GM23338 (cell line): Measurements from ENCODE around the gene RAB15. TPM values are rescaled to one million over a fixed set of nuclear protein-coding genes. Genes with fewer than 3 reads are reported as not detected.

ENCODE experiments used
- ATAC-seq: fragments of 200-7000 bp; cut with Tn5 transposase; 3 replicates; pipeline ENCODE4 v1.9.1; 2020
- DNase-seq: peaks from one replicate; pipeline ENCODE4 v3.0.0-alpha.2; 2015; ENCODE audit warnings: low spot score
- H2AFZ ChIP-seq: fragments of 200-600 bp; sonication (generic); 2 replicates; pipeline ENCODE4 v1.8.0; 2016; ENCODE audit warnings: antibody characterized with exemption, mild to moderate bottlenecking, moderate library complexity
- H3F3A ChIP-seq: fragments of 200-600 bp; sonication (generic); replicated peaks from 2 replicates; pipeline ENCODE4 v1.8.0; 2017; ENCODE audit warnings: antibody characterized with exemption, mixed run types, low read depth
- H3K27ac ChIP-seq: fragments of 200-600 bp; sonication (generic); 2 replicates; pipeline ENCODE4 v1.6.1; 2016; ENCODE audit warnings: low read depth
- H3K27me3 ChIP-seq: fragments of 200-600 bp; sonication (generic); 2 replicates; pipeline ENCODE4 v1.8.0; 2016; ENCODE audit warnings: mild to moderate bottlenecking, mixed run types, moderate library complexity; ENCODE audit not compliant: insufficient read depth
- H3K36me3 ChIP-seq: fragments of 200-600 bp; sonication (generic); 2 replicates; pipeline ENCODE4 v1.8.0; 2016; ENCODE audit warnings: mild to moderate bottlenecking; ENCODE audit not compliant: insufficient read depth
- H3K4me1 ChIP-seq: fragments of 200-600 bp; sonication (generic); 2 replicates; pipeline ENCODE4 v1.8.0; 2016; ENCODE audit warnings: mild to moderate bottlenecking, moderate library complexity; ENCODE audit not compliant: insufficient read depth
- H3K4me2 ChIP-seq: fragments of 200-600 bp; sonication (generic); 2 replicates; pipeline ENCODE4 v1.7.1; 2017; ENCODE audit warnings: mixed run types
- H3K4me3 ChIP-seq: fragments of 200-600 bp; sonication (generic); 2 replicates; pipeline ENCODE4 v1.6.1; 2016; ENCODE audit warnings: mixed run types
- H3K79me2 ChIP-seq: fragments of 200-600 bp; sonication (generic); replicated peaks from 2 replicates; pipeline ENCODE4 v1.8.0; 2017; ENCODE audit warnings: mild to moderate bottlenecking; ENCODE audit not compliant: insufficient read depth
- H3K9me2 ChIP-seq: fragments of 200-600 bp; sonication (generic); 2 replicates; pipeline ENCODE4 v1.8.0; 2017; ENCODE audit not compliant: insufficient read depth
- H4K20me1 ChIP-seq: fragments of 200-600 bp; sonication (generic); replicated peaks from 2 replicates; pipeline ENCODE4 v1.8.0; 2017; ENCODE audit warnings: mild to moderate bottlenecking; ENCODE audit not compliant: insufficient read depth
- H3K27ac Mint-ChIP-seq: 2 replicates; pipeline ENCODE4 v1.8.0; 2020; ENCODE audit warnings: inconsistent platforms, mild to moderate bottlenecking, moderate library complexity, mixed read lengths
- H3K27me3 Mint-ChIP-seq: 3 replicates; pipeline ENCODE4 v1.8.0; 2022; ENCODE audit warnings: low read depth, mild to moderate bottlenecking, moderate library complexity, mixed read lengths, inconsistent platforms; ENCODE audit not compliant: insufficient read depth, poor library complexity
- H3K36me3 Mint-ChIP-seq: 3 replicates; pipeline ENCODE4 v1.8.0; 2021; ENCODE audit warnings: low read depth, mild to moderate bottlenecking, inconsistent platforms, moderate library complexity, mixed read lengths
- H3K4me1 Mint-ChIP-seq: 3 replicates; pipeline ENCODE4 v1.8.0; 2020; ENCODE audit warnings: mild to moderate bottlenecking, inconsistent platforms, mixed read lengths
- H3K4me3 Mint-ChIP-seq: 3 replicates; pipeline ENCODE4 v1.8.0; 2021; ENCODE audit warnings: moderate library complexity, mild to moderate bottlenecking, inconsistent platforms, mixed read lengths
- H3K9me3 Mint-ChIP-seq: 3 replicates; pipeline ENCODE4 v1.8.0; 2020; ENCODE audit warnings: moderate library complexity, mild to moderate bottlenecking, inconsistent platforms, mixed read lengths
- CREB1 ChIP-seq: fragments of 250-450 bp; sonication (Bioruptor Pico); IDR thresholded peaks from 2 replicates; pipeline ENCODE4 v1.5.0; 2020; ENCODE audit warnings: low read depth, mild to moderate bottlenecking, moderate library complexity
- EZH2 ChIP-seq: fragments of 200-600 bp; sonication (generic); IDR thresholded peaks from one replicate; pipeline ENCODE4 v1.8.0; 2017; ENCODE audit warnings: antibody characterized with exemption, mild to moderate bottlenecking, low read depth; ENCODE audit not compliant: unreplicated experiment
- EZH2phosphoT487 ChIP-seq: fragments of 200-600 bp; sonication (generic); IDR thresholded peaks from one replicate; pipeline ENCODE4 v1.8.1; 2018; ENCODE audit warnings: antibody characterized with exemption; ENCODE audit not compliant: unreplicated experiment
- JUNB ChIP-seq: IDR thresholded peaks from one replicate; pipeline ENCODE4 v1.6.1; 2016; ENCODE audit warnings: antibody characterized with exemption; ENCODE audit not compliant: unreplicated experiment
- NANOG ChIP-seq: IDR thresholded peaks from 2 replicates; pipeline ENCODE4 v1.6.1; 2016; ENCODE audit warnings: antibody characterized with exemption, borderline replicate concordance
- POLR2AphosphoS5 ChIP-seq: IDR thresholded peaks from 2 replicates; pipeline ENCODE4 v1.6.1; 2016; ENCODE audit warnings: antibody characterized with exemption, low read depth
- REST ChIP-seq: IDR thresholded peaks from one replicate; pipeline ENCODE4 v1.6.1; 2018; ENCODE audit warnings: antibody characterized with exemption; ENCODE audit not compliant: unreplicated experiment
- STAT1 ChIP-seq: IDR thresholded peaks from one replicate; pipeline ENCODE4 v1.6.1; 2016; ENCODE audit warnings: antibody characterized with exemption; ENCODE audit not compliant: unreplicated experiment
- ZNF114 ChIP-seq: fragments of 250-450 bp; sonication (Bioruptor Pico); IDR thresholded peaks from 2 replicates; pipeline ENCODE4 v1.5.0; 2020; ENCODE audit warnings: mild to moderate bottlenecking, moderate library complexity
- ZNF331 ChIP-seq: fragments of 250-450 bp; sonication (Bioruptor Pico); IDR thresholded peaks from 2 replicates; pipeline ENCODE4 v1.5.0; 2020; ENCODE audit warnings: low read depth, mild to moderate bottlenecking, moderate library complexity
- polyA plus RNA-seq: library from polyadenylated mRNA; unstranded; fragments of >200 nt; fragmentation: Nextera tagmentation; extraction: Ambion mirVana; gene quantifications from 2 replicates; pipeline ENCODE4 v1.2.1, GENCODE V29; 2016
- total RNA-seq: library from RNA; depleted of rRNA; stranded (reverse); fragments of >200 nt; shearing (Covaris generic); gene quantifications from 2 replicates; pipeline ENCODE4 v1.2.3, GENCODE V29; 2014
- TF ChIP-seq, protein P1 (sequence below): IDR thresholded peaks from 2 replicates; pipeline ENCODE4 v1.6.1; 2016; ENCODE audit warnings: antibody characterized with exemption
- TF ChIP-seq, protein P2 (sequence below), 2 experiments: fragments of 200-600 bp in 1 of 2; sonication (generic) in 1 of 2; conservative IDR thresholded peaks; 2 replicates each; pipeline versions ENCODE4 v1.5.1 to v1.6.1; 2016 to 2017; ENCODE audit warnings: antibody characterized with exemption in 2 of 2, low read depth in 2 of 2, mild to moderate bottlenecking in 2 of 2, moderate library complexity in 1 of 2

RAB15 gene
- total and polyA plus RNA-seq, 2 experiments from 2014 or later = 17.4 to 43.3 TPM

DNA sequence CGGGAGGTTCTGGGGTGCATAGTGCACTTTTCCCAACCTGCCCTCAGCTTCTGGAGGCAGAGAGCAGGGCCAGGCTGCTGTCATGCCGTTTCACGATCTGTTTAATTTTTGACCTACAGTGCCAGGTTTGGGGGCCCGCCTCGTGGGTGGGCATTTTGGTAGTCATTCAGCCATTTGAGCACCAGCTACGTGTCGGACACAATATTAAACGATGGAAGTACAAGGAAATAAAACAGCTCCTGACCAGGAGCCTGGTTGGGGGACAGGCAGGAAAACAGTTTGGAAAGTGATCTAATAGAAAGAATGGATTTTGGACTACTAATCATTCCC, 15.3 kb upstream of the RAB15 start:
- H3K4me2 ChIP-seq = peak overlapping the region; percentile 96
- no peaks in the 10 kb centered on the region for H3K9me3 Mint-ChIP-seq
- peaks cover 8% of the 10 kb centered on the region for H3K4me1 Mint-ChIP-seq
- H4K20me1 ChIP-seq = peaks cover 6% of the 10 kb centered on the region; the same call in 1 of the 2 replicates
- H3K4me3 ChIP-seq = peak overlapping the region; percentile 72
- no peaks in the 10 kb centered on the region for H3K36me3 ChIP-seq
- no peaks in the 10 kb centered on the region for H3K9me2 ChIP-seq
- H3K27ac Mint-ChIP-seq = peak overlapping the region; percentile 98
- peak overlapping the region; percentile 85 for H2AFZ ChIP-seq
- TF ChIP-seq CREB1 (CRISPR knock-in tag) = no peak
- TF ChIP-seq POLR2AphosphoS5 = no peak
- no peak for TF ChIP-seq JUNB
- no peak for TF ChIP-seq EZH2phosphoT487
- TF ChIP-seq, protein P1, sequence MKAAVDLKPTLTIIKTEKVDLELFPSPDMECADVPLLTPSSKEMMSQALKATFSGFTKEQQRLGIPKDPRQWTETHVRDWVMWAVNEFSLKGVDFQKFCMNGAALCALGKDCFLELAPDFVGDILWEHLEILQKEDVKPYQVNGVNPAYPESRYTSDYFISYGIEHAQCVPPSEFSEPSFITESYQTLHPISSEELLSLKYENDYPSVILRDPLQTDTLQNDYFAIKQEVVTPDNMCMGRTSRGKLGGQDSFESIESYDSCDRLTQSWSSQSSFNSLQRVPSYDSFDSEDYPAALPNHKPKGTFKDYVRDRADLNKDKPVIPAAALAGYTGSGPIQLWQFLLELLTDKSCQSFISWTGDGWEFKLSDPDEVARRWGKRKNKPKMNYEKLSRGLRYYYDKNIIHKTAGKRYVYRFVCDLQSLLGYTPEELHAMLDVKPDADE = no peak
- TF ChIP-seq REST = no peak
- TF ChIP-seq, protein P2, sequence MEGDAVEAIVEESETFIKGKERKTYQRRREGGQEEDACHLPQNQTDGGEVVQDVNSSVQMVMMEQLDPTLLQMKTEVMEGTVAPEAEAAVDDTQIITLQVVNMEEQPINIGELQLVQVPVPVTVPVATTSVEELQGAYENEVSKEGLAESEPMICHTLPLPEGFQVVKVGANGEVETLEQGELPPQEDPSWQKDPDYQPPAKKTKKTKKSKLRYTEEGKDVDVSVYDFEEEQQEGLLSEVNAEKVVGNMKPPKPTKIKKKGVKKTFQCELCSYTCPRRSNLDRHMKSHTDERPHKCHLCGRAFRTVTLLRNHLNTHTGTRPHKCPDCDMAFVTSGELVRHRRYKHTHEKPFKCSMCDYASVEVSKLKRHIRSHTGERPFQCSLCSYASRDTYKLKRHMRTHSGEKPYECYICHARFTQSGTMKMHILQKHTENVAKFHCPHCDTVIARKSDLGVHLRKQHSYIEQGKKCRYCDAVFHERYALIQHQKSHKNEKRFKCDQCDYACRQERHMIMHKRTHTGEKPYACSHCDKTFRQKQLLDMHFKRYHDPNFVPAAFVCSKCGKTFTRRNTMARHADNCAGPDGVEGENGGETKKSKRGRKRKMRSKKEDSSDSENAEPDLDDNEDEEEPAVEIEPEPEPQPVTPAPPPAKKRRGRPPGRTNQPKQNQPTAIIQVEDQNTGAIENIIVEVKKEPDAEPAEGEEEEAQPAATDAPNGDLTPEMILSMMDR (conservative IDR thresholded peaks at IDR 0.05; ENCODE audit: low read depth in 2 of 2) = no peak
- no peak for TF ChIP-seq STAT1
- no peak for TF ChIP-seq EZH2
- no peak for TF ChIP-seq ZNF114 (CRISPR knock-in tag)
- no peak for TF ChIP-seq ZNF331 (CRISPR knock-in tag)
- no peak for TF ChIP-seq NANOG
- no peak overlapping the region for H3K27ac ChIP-seq
- DNase-seq (no peak), ATAC-seq (peak; percentile 61)
- H3K36me3 Mint-ChIP-seq = no peaks in the 10 kb centered on the region
- H3F3A ChIP-seq = 0 out of 2 replicates have a peak, but pooled peaks cover 3% of the 10 kb centered on the region
- peak overlapping the region; percentile 96 for H3K4me3 Mint-ChIP-seq
- H3K27me3 ChIP-seq = peaks cover 5% of the 10 kb centered on the region; the same call in 1 of the 2 replicates
- H3K79me2 ChIP-seq = peaks cover 35% of the 10 kb centered on the region
- H3K4me1 ChIP-seq = peaks cover 11% of the 10 kb centered on the region
- H3K27me3 Mint-ChIP-seq = peaks cover 15% of the 10 kb centered on the region
